Esophagus squamous epithelium (tissue), 5 donors: ENCODE results near the gene NEUROG2. TPM values are rescaled to one million over a fixed set of nuclear protein-coding genes. Genes with fewer than 3 reads are reported as not detected.
"Not testable (repeated sequence)": the region's sequence is repeated elsewhere in the genome, so short reads cannot be mapped to it uniquely, and the experiment has no call there.

Source experiments
- DNase-seq: peaks from one replicate; lab custom pipeline; 2025; lab: John Stamatoyannopoulos, UW
- H3K27ac ChIP-seq, 4 donors: fragments of 200-600 bp; sonication (generic); one replicate each; pipeline ENCODE4 v1.5.1; 2016 to 2019; ENCODE audit warnings: mild to moderate bottlenecking in 1 of 4
- H3K27me3 ChIP-seq, 4 donors: fragments of 200-600 bp; sonication (generic); 1 replicate in 3 of 4; 2 replicates in 1 of 4; pipeline versions ENCODE4 v1.5.1 to v1.6.0; 2017 to 2021; ENCODE audit warnings: antibody characterized with exemption in 1 of 4
- H3K36me3 ChIP-seq, 3 donors: fragments of 200-600 bp; sonication (generic); one replicate each; pipeline ENCODE4 v1.5.1; 2016 to 2019
- H3K4me1 ChIP-seq, 3 donors: fragments of 200-600 bp; sonication (generic); one replicate each; pipeline ENCODE4 v1.5.1; 2017 to 2019
- H3K4me3 ChIP-seq, 4 donors: fragments of 200-600 bp; sonication (generic); 1 replicate in 3 of 4; 2 replicates in 1 of 4; pipeline ENCODE4 v1.5.1; 2016 to 2019; ENCODE audit warnings: mild to moderate bottlenecking in 2 of 4, moderate library complexity in 1 of 4
- H3K9me3 ChIP-seq, 3 donors: fragments of 200-600 bp; sonication (generic); one replicate each; pipeline ENCODE4 v1.5.1; 2016 to 2019
- POLR2A ChIP-seq, 4 donors: fragments of 450-650 bp; IDR thresholded peaks; one replicate each; pipeline ENCODE4 v1.6.1; 2017; ENCODE audit warnings: antibody characterized with exemption in 4 of 4, mild to moderate bottlenecking in 4 of 4, moderate library complexity in 3 of 4
- WGBS, 2 donors: methylation state at CpG; one replicate each; pipeline ENCODE4 v1.1.5; 2018; 5-methylcytosine and 5-hydroxymethylcytosine counted together
- intact Hi-C: fragments of 100-400 bp; cut with DNase I; formaldehyde crosslinking; loops from one replicate; pipeline ENCODE4 v1.15.0; 2022
- total RNA-seq, 4 donors: library from RNA; depleted of rRNA; stranded (reverse); fragments of >200 nt; gene quantifications; one replicate each; pipeline ENCODE4 v1.1.0, GENCODE V29; 2016
- TF ChIP-seq, protein P1 (sequence below), 6 experiments: fragments of 450-650 bp in 4 of 6; fragments of 200-600 bp in 2 of 6; sonication (generic) in 2 of 6; IDR thresholded peaks; one replicate each; pipeline ENCODE4 v1.5.1; 2016 to 2019; ENCODE audit warnings: antibody characterized with exemption in 6 of 6, mild to moderate bottlenecking in 4 of 6, moderate library complexity in 4 of 6
- donor health status: DM: yes; HTN: yes; CAD: no.

Gene NEUROG2
- total RNA-seq, 4 donors from 2014 or later, result not detected

DNA sequence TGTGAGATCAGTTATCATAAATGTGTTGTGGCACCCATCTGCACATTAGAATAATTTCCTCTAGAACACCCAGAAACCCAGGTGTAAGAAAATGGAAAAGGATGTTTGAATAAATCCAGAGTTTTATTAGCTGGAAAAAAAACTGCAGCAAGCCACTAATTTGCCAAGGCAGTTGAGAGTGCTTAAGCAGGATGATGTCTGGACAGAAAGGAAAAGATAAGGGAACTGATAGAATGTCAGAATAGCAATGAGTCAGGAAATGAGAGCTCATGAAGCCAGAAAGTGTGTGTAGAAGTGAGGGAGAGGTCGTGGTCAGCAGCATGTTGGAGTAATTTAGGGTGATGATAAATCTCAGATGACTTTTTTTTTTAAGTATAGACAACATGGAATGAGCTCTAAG, 15.2 kb upstream of the NEUROG2 start:
- Histone ChIP-seq H3K27ac (no peak overlapping the region), H3K4me1 (no peaks in the 10 kb centered on the region), H3K36me3 (no peaks in the 10 kb centered on the region), H3K27me3 (peaks cover 0 to 58% (median 0%) of the 10 kb centered on the region in 4 donors), H3K4me3 (no peak overlapping the region), H3K9me3 (no peaks in the 10 kb centered on the region)
- TF ChIP-seq, protein P1, sequence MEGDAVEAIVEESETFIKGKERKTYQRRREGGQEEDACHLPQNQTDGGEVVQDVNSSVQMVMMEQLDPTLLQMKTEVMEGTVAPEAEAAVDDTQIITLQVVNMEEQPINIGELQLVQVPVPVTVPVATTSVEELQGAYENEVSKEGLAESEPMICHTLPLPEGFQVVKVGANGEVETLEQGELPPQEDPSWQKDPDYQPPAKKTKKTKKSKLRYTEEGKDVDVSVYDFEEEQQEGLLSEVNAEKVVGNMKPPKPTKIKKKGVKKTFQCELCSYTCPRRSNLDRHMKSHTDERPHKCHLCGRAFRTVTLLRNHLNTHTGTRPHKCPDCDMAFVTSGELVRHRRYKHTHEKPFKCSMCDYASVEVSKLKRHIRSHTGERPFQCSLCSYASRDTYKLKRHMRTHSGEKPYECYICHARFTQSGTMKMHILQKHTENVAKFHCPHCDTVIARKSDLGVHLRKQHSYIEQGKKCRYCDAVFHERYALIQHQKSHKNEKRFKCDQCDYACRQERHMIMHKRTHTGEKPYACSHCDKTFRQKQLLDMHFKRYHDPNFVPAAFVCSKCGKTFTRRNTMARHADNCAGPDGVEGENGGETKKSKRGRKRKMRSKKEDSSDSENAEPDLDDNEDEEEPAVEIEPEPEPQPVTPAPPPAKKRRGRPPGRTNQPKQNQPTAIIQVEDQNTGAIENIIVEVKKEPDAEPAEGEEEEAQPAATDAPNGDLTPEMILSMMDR (IDR thresholded peaks at IDR 0.05), result no peak
- no peak for TF ChIP-seq POLR2A (IDR thresholded peaks at IDR 0.05)
- 25 to 33% methylated on average over 1 of the region's 1 CpG for WGBS, 2 donors
- intact Hi-C loops, result no loop called here
- no peak for DNase-seq

- H3K27me3 ChIP-seq, result peaks cover 12 to 97% (median 27%) of the 10 kb centered on the region in 4 donors
Observed at GRCh38 chr4:112526061-112526460, 10.1 kb upstream of the NEUROG2 start.

DNA sequence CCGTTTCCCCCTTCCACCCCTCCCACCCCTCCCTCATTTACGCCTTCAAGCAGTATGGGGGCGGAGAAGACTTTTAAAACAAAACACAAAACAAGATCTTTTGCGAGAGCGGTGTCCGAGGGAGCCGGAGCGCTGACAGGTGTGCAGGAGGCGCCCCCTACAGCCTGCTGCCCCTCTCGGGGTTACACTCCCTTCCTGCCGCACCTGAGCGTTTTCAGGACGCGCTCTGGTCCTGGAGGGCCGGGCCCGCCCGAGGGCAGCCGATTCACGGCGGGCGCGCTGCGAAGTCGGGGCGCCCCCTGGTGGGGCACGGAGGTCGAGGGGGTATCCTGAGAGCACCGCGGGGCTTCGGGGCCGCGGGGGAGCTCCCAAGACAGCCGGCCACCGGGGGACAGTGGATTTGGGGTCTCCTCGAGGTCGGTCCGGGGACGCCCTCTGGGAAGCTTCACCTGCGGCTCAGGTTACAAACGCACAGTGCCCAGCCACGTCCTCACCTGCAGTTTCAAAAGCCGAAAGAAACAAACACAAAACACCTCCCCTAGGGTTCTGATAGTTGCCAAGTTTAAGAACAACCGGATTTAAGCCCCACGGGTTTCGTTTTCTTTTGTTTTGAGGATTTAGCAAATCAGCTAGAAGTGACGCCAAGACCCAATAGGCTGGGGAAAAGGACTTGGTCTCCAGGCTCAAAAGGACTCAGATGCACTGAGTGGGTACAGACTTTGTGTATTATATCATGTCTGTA, 8.0 kb upstream of the NEUROG2 start:
- Histone ChIP-seq H3K27me3 (peaks cover 20 to 97% (median 46%) of the 10 kb centered on the region in 4 donors), H3K4me1 (peaks cover 0 to 36% (median 24%) of the 10 kb centered on the region in 3 donors), H3K27ac (no peak overlapping the region), H3K36me3 (no peaks in the 10 kb centered on the region), H3K9me3 (peaks cover 0 to 9% (median 0%) of the 10 kb centered on the region in 3 donors), H3K4me3 (peak overlapping the region; percentile 11 to 62 (median 36))
- TF ChIP-seq, protein P1 (IDR thresholded peaks at IDR 0.05), result peak; percentile 37 to 67 (median 62)
- TF ChIP-seq POLR2A (IDR thresholded peaks at IDR 0.05), result no peak
- 1 to 5% methylated on average over 7 to 29 of the region's 46 CpGs for WGBS, 2 donors
- intact Hi-C loops, result loop anchor here (5.0 to 10.0 kb wide), 2 partner anchors 202 to 429 kb away; no protein-coding TSS in a partner anchor
- no peak for DNase-seq

More at GRCh38 chr4:112526061-112526460, 10.1 kb upstream of the NEUROG2 start:
- no peaks in the 10 kb centered on the region for H3K9me3 ChIP-seq
- H3K36me3 ChIP-seq, result no peaks in the 10 kb centered on the region
- TF ChIP-seq POLR2A (IDR thresholded peaks at IDR 0.05), result no peak
- TF ChIP-seq, protein P1 (IDR thresholded peaks at IDR 0.05), result no peak
- 76 to 85% methylated on average over 1 of the region's 1 CpG for WGBS, 2 donors
- intact Hi-C loops, result loop anchor here (10.0 kb wide), 1 partner anchor 431 kb away; no protein-coding TSS in a partner anchor
- no peak overlapping the region for H3K4me3 ChIP-seq
- no peak overlapping the region for H3K27ac ChIP-seq
- DNase-seq, result no peak
- H3K4me1 ChIP-seq, result peaks cover 0 to 26% (median 22%) of the 10 kb centered on the region in 3 donors

- Histone ChIP-seq H3K9me3 (peaks cover 0 to 9% (median 0%) of the 10 kb centered on the region in 3 donors), H3K4me1 (peaks cover 0 to 36% (median 24%) of the 10 kb centered on the region in 3 donors), H3K27me3 (peaks cover 20 to 100% (median 49%) of the 10 kb centered on the region in 4 donors), H3K27ac (no peak overlapping the region), H3K36me3 (no peaks in the 10 kb centered on the region), H3K4me3 (peak overlapping the region; percentile 11 to 62 (median 36))
- no peak for DNase-seq
- intact Hi-C loops, result loop anchor here (5.0 to 10.0 kb wide), 2 partner anchors 201 to 428 kb away; no protein-coding TSS in a partner anchor
- TF ChIP-seq POLR2A (IDR thresholded peaks at IDR 0.05), result no peak
- TF ChIP-seq, protein P1 (IDR thresholded peaks at IDR 0.05), result no peak
- WGBS, 2 donors, result 10 to 11% methylated on average over 23 to 37 of the region's 37 CpGs
Observed at GRCh38 chr4:112523008-112523721, 7.2 kb upstream of the NEUROG2 start.

- not testable (repeated sequence) for H3K36me3 ChIP-seq, H3K4me3 ChIP-seq, DNase-seq, H3K9me3 ChIP-seq, H3K27ac ChIP-seq
- peaks cover 21 to 100% (median 56%) of the 10 kb centered on the region in 4 donors for H3K27me3 ChIP-seq
- intact Hi-C loops, result loop anchor here (5.0 to 10.0 kb wide), 2 partner anchors 200 to 428 kb away; no protein-coding TSS in a partner anchor
- WGBS, 2 donors, result 14 to 19% methylated on average over 10 to 17 of the region's 17 CpGs
- H3K4me1 ChIP-seq, result peaks cover 0 to 43% (median 24%) of the 10 kb centered on the region in 3 donors
Observed at GRCh38 chr4:112522431-112522830, 6.5 kb upstream of the NEUROG2 start.
